IMR-90 (cell line): Measurements from ENCODE around the gene IGSF9B. TPM values are rescaled to one million over a fixed set of nuclear protein-coding genes. Genes with fewer than 3 reads are reported as not detected.

Source experiments
- ATAC-seq: fragments of 200-7000 bp; cut with Tn5 transposase; 2 replicates; pipeline ENCODE4 v1.9.1; 2020; ENCODE audit warnings: low read depth, mild to moderate bottlenecking, moderate library complexity
- BruUV-seq: library from RNA; stranded (reverse); fragments of 400-500 nt; replicated peaks from 2 replicates; lab custom pipeline; 2021; lab: Mats Ljungman, UMichigan
- CTCF ChIA-PET: fragments of 300-600 bp; formaldehyde crosslinking; extraction: SDS; loops from one replicate; lab custom pipeline; 2021; ENCODE audit warnings: antibody characterized with exemption; lab: Yijun Ruan, JAX
- POLR2A ChIA-PET: fragments of 300-600 bp; sonication (Branson Sonifier 250); formaldehyde crosslinking; loops from one replicate; lab custom pipeline; 2022; ENCODE audit warnings: antibody characterized with exemption; ENCODE audit not compliant: unreplicated experiment; lab: Charles Lee
- DNase-seq: peaks from one replicate; pipeline ENCODE4 v3.0.0; 2013
- H2AFZ ChIP-seq: replicated peaks from 2 replicates; pipeline ENCODE3; 2013; ENCODE audit warnings: low read length, mild to moderate bottlenecking; ENCODE audit not compliant: poor library complexity
- H2AK5ac ChIP-seq: 2 replicates; pipeline ENCODE4 v1.6.1; 2013; ENCODE audit warnings: low read depth, low read length, inconsistent platforms
- H2AK9ac ChIP-seq: replicated peaks from 2 replicates; pipeline ENCODE3; 2013; ENCODE audit warnings: mild to moderate bottlenecking, low read depth, low read length, moderate library complexity; ENCODE audit not compliant: poor library complexity
- H2BK120ac ChIP-seq: 2 replicates; pipeline ENCODE4 v1.6.1; 2013; ENCODE audit warnings: low read depth, low read length, inconsistent platforms
- H2BK15ac ChIP-seq: 3 replicates; pipeline ENCODE4 v1.6.1; 2013; ENCODE audit warnings: low read depth, low read length, inconsistent platforms
- H2BK20ac ChIP-seq: 2 replicates; pipeline ENCODE4 v1.6.1; 2013; ENCODE audit warnings: low read depth, mild to moderate bottlenecking, inconsistent platforms, low read length, moderate library complexity
- H2BK5ac ChIP-seq: 2 replicates; pipeline ENCODE4 v1.6.1; 2013; ENCODE audit warnings: mild to moderate bottlenecking, low read depth, low read length, inconsistent platforms; ENCODE audit not compliant: poor library complexity, severe bottlenecking
- H3K14ac ChIP-seq: replicated peaks from 2 replicates; pipeline ENCODE4 v1.6.1; 2013; ENCODE audit warnings: low read depth, low read length, inconsistent platforms
- H3K18ac ChIP-seq: 2 replicates; pipeline ENCODE4 v1.6.1; 2013; ENCODE audit warnings: low read depth, low read length, control low read depth
- H3K23ac ChIP-seq: 2 replicates; pipeline ENCODE4 v1.6.1; 2013; ENCODE audit warnings: low read depth, low read length, inconsistent platforms
- H3K27ac ChIP-seq: 2 replicates; pipeline ENCODE4 v1.5.1; 2013; ENCODE audit warnings: mild to moderate bottlenecking, control low read depth, low read length; ENCODE audit not compliant: insufficient read depth
- H3K27me3 ChIP-seq: 2 replicates; pipeline ENCODE4 v1.6.1; 2013; ENCODE audit warnings: low read length; ENCODE audit not compliant: control insufficient read depth, insufficient read depth
- H3K36me3 ChIP-seq: 2 replicates; pipeline ENCODE4 v1.6.1; 2013; ENCODE audit warnings: low read length, mixed read lengths; ENCODE audit not compliant: control insufficient read depth, insufficient read depth
- H3K4ac ChIP-seq: 2 replicates; pipeline ENCODE4 v1.6.1; 2013; ENCODE audit warnings: low read depth, low read length, inconsistent platforms
- H3K4me1 ChIP-seq: 2 replicates; pipeline ENCODE4 v1.6.1; 2013; ENCODE audit warnings: low read length, mixed read lengths; ENCODE audit not compliant: control insufficient read depth, insufficient read depth
- H3K4me2 ChIP-seq: 2 replicates; pipeline ENCODE4 v1.6.1; 2013; ENCODE audit warnings: low read depth, mild to moderate bottlenecking, control low read depth, low read length, moderate library complexity
- H3K4me3 ChIP-seq: 2 replicates; pipeline ENCODE4 v1.5.1; 2013; ENCODE audit warnings: low read depth, mild to moderate bottlenecking, control low read depth, low read length, moderate library complexity; ENCODE audit not compliant: insufficient read depth
- H3K56ac ChIP-seq: 2 replicates; pipeline ENCODE4 v1.6.1; 2013; ENCODE audit warnings: low read length, inconsistent platforms; ENCODE audit not compliant: insufficient read depth; ENCODE audit errors: extremely low read depth
- H3K79me1 ChIP-seq, 2 experiments: 2 replicates each; pipeline ENCODE4 v1.6.1; 2013; ENCODE audit warnings: low read length in 2 of 2, inconsistent platforms in 1 of 2, low read depth in 1 of 2
- H3K9ac ChIP-seq: 2 replicates; pipeline ENCODE4 v1.6.1; 2013; ENCODE audit warnings: low read depth, low read length, control low read depth
- H3K9me1 ChIP-seq: 2 replicates; pipeline ENCODE4 v1.6.1; 2013; ENCODE audit warnings: low read length, inconsistent platforms; ENCODE audit not compliant: insufficient read depth
- H3K9me3 ChIP-seq: 2 replicates; pipeline ENCODE4 v1.6.1; 2013; ENCODE audit warnings: low read length; ENCODE audit not compliant: control insufficient read depth, insufficient read depth
- H4K20me1 ChIP-seq: 2 replicates; pipeline ENCODE4 v1.6.1; 2013; ENCODE audit warnings: low read length, inconsistent platforms; ENCODE audit not compliant: insufficient read depth
- H4K5ac ChIP-seq: 2 replicates; pipeline ENCODE4 v1.6.1; 2013; ENCODE audit warnings: mild to moderate bottlenecking, low read depth, low read length, control low read depth
- H4K8ac ChIP-seq, 2 experiments: 2 replicates each; pipeline ENCODE4 v1.6.1; 2013; ENCODE audit warnings: low read depth in 2 of 2, low read length in 2 of 2, control low read depth in 1 of 2, inconsistent platforms in 1 of 2
- H4K91ac ChIP-seq: 2 replicates; pipeline ENCODE4 v1.6.1; 2013; ENCODE audit warnings: low read depth, low read length, inconsistent platforms; ENCODE audit not compliant: insufficient read depth
- NFE2L2 ChIP-seq: fragments of 150-350 bp; IDR thresholded peaks from 2 replicates; pipeline ENCODE4 v1.6.1; 2016; ENCODE audit warnings: low read depth, mild to moderate bottlenecking, low read length
- RAD21 ChIP-seq: IDR thresholded peaks from 2 replicates; pipeline ENCODE4 v1.6.1; 2012; ENCODE audit warnings: low read length, improper control_type of control experiment
- RFX5 ChIP-seq: IDR thresholded peaks from 2 replicates; pipeline ENCODE4 v1.8.0; 2012; ENCODE audit warnings: low read depth, mild to moderate bottlenecking, low read length, moderate library complexity
- WGBS, 2 experiments: methylation state at CpG; one replicate each; pipeline versions ENCODE4 v1.1.5 to v1.1.7; 2013; ENCODE audit warnings: missing lambda C conversion rate in 2 of 2; ENCODE audit not compliant: insufficient read length in 1 of 2; ENCODE audit errors: extremely low coverage in 2 of 2; 5-methylcytosine and 5-hydroxymethylcytosine counted together
- dilution Hi-C: fragments of 300-500 bp; cut with HindIII; formaldehyde crosslinking; loops from one replicate; pipeline ENCODE4 v1.14.3; 2018; ENCODE audit warnings: low sequenced_read_pairs; ENCODE audit not compliant: unreplicated experiment
- in situ Hi-C: fragments of 300-500 bp; cut with MboI; formaldehyde crosslinking; loops from 3 replicates; pipeline ENCODE4 v1.14.3; 2019; ENCODE audit warnings: low sequenced_read_pairs, inconsistent platforms, mixed read lengths
- intact Hi-C: fragments of 100-400 bp; cut with micrococcal nuclease; formaldehyde crosslinking; loops from 2 replicates; pipeline ENCODE4 v1.10.0; 2022
- polyA plus RNA-seq, 3 experiments: library from polyadenylated mRNA; depleted of rRNA; stranded (reverse); fragments of >200 nt; gene quantifications; 2 replicates each; pipeline ENCODE4 v1.2.3, GENCODE V29; 2012; ENCODE audit warnings: low replicate concordance in 1 of 3
- total RNA-seq: library from RNA; depleted of rRNA; stranded (reverse); fragments of >200 nt; gene quantifications from 2 replicates; pipeline ENCODE4 v1.2.3, GENCODE V29; 2012
- TF ChIP-seq, protein P1 (sequence below): conservative IDR thresholded peaks from 2 replicates; pipeline ENCODE4 v1.5.1; 2012; ENCODE audit warnings: mild to moderate bottlenecking, low read depth, low read length, improper control_type of control experiment

Gene IGSF9B
- total and polyA plus RNA-seq, 2 of the 4 experiments (the other 2 are of a cell fraction), result under 0.01 to 0.10 TPM

DNA sequence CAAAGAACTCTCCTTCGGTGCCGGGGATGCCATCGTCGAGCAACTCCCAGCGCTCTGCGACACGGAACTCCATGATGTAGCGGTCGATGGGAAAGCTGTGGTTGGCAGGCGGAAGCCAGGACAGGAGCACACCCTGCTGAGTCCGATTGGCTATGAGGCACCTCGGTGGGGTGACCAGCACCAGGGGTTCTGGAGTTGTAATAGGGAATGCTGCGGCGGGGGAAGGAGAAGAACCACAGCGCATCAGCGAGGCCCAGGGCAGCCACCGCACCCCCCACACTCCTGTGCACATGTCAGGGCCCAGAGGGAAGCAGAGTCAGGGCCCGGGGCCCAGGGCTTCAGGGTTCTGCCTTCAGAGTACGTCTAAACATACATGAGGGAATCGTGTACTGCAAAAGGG is 31.0 kb downstream of the IGSF9B start:
- no TSS peak for BruUV-seq
- Histone ChIP-seq H3K27ac (no peak overlapping the region), H3K9me3 (no peaks in the 10 kb centered on the region), H3K4me1 (no peaks in the 10 kb centered on the region), H4K8ac (no peak overlapping the region), H3K23ac (no peak overlapping the region), H3K36me3 (no peaks in the 10 kb centered on the region), H2BK15ac (no peak overlapping the region), H3K9me1 (no peaks in the 10 kb centered on the region), H2AK9ac (no peak overlapping the region), H2BK120ac (no peak overlapping the region), H2AFZ (no peak overlapping the region), H4K20me1 (no peaks in the 10 kb centered on the region), H3K14ac (no peak overlapping the region), H3K27me3 (no peaks in the 10 kb centered on the region), H3K4me2 (no peak overlapping the region), H2BK5ac (no peak overlapping the region), H3K9ac (no peak overlapping the region), H2AK5ac (no peak overlapping the region), H3K4ac (no peak overlapping the region), H4K5ac (no peak overlapping the region), H3K79me1 (no peaks in the 10 kb centered on the region), H4K91ac (no peak overlapping the region), H3K18ac (no peak overlapping the region), H2BK20ac (no peak overlapping the region), H3K56ac (no peak overlapping the region), H3K4me3 (no peak overlapping the region)
- ATAC-seq (no peak), DNase-seq (no peak)
- ChIA-PET POLR2A (no interaction called here), CTCF (no interaction called here)
- WGBS, 2 experiments, result 100% methylated on average over 4 of the region's 20 CpGs; no CpG with 5 or more reads in 1 of the 2 experiments
- dilution Hi-C loops, result no loop called here
- in situ Hi-C loops, result loop anchor here (10.0 kb wide), 1 partner anchor 219 kb away; no protein-coding TSS in a partner anchor
- TF ChIP-seq RFX5 (no peak), RAD21 (no peak), NFE2L2 (no peak)
- TF ChIP-seq, protein P1, sequence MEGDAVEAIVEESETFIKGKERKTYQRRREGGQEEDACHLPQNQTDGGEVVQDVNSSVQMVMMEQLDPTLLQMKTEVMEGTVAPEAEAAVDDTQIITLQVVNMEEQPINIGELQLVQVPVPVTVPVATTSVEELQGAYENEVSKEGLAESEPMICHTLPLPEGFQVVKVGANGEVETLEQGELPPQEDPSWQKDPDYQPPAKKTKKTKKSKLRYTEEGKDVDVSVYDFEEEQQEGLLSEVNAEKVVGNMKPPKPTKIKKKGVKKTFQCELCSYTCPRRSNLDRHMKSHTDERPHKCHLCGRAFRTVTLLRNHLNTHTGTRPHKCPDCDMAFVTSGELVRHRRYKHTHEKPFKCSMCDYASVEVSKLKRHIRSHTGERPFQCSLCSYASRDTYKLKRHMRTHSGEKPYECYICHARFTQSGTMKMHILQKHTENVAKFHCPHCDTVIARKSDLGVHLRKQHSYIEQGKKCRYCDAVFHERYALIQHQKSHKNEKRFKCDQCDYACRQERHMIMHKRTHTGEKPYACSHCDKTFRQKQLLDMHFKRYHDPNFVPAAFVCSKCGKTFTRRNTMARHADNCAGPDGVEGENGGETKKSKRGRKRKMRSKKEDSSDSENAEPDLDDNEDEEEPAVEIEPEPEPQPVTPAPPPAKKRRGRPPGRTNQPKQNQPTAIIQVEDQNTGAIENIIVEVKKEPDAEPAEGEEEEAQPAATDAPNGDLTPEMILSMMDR, result no peak
- intact Hi-C loops, result loop anchor here (10.0 kb wide), 1 partner anchor 299 kb away; the partner anchor contains the start of genes NCAPD3 and VPS26B
